ENCODE data around the gene IFNLR1. TPM values are rescaled to one million over a fixed set of nuclear protein-coding genes. Genes with fewer than 3 reads are reported as not detected.

IFNLR1 gene
- total RNA-seq, 4 donors from 2014 or later, result 2.5 to 4.6 (median 3.5) TPM

DNA sequence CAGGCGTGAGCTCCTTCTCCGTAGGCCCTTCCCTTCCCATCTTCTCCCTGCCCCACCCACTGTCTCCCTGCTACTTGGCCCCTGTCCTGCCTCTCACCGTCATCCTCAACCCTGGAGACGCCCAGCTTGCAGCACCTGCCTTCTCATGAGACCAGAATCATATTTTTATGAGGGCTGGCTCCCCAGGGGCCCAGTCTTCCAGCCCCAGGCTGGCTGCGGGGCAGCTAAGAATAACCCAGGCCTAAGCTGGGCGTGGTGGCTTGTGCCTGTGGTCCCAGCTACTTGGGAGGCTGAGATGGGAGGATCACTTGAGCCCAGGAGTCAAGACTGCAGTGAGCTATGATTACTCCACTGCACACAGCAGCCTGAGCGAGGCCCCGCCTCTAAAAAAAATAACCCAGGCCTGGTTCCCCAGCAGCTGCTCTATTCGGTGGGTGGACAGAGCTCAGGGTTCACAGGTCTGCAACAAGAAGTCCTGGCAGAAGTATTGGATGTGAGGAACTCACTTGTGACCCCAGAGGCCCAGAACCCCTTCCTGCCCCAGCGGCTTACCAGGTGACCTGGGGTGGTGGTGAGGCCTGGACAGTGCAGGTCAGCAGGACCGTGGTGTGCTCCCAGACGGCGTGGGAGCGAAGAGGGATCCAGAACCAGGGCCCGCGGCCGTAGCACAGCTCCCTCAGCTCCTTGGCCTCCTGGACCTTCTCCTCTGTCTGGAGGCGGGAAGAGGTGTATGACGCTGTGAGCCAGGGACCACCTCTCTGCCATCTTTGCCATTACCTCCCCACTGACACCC is 81.5 kb downstream of the IFNLR1 start:
- no peaks in the 10 kb centered on the region for H3K27me3 ChIP-seq
- no peak overlapping the region for H3K4me3 ChIP-seq
- DNase-seq, result no peak
- no peaks in the 10 kb centered on the region for H3K36me3 ChIP-seq
- TF ChIP-seq POLR2A (IDR thresholded peaks at IDR 0.05), result no peak
- no peak for TF ChIP-seq CTCF (IDR thresholded peaks at IDR 0.05)
- WGBS, 2 donors, result 68 to 85% methylated on average over 8 to 9 of the region's 19 CpGs
- no peaks in the 10 kb centered on the region for H3K9me3 ChIP-seq
- peaks cover 8 to 47% (median 19%) of the 10 kb centered on the region in 3 donors for H3K4me1 ChIP-seq
- intact Hi-C loops (cut with DNase I), result no loop called here
- no peak overlapping the region for H3K27ac ChIP-seq

GRCh38 chr1:24104854-24105253 is 82.2 kb downstream of the IFNLR1 start:
- TF ChIP-seq POLR2A (IDR thresholded peaks at IDR 0.05), result no peak
- intact Hi-C loops (cut with DNase I), result no loop called here
- no peaks in the 10 kb centered on the region for H3K9me3 ChIP-seq
- H3K4me1 ChIP-seq, result peaks cover 8 to 40% (median 18%) of the 10 kb centered on the region in 3 donors
- H3K27me3 ChIP-seq, result no peaks in the 10 kb centered on the region
- H3K27ac ChIP-seq, result no peak overlapping the region
- DNase-seq, result no peak
- no peak overlapping the region for H3K4me3 ChIP-seq
- WGBS, 2 donors, result 83 to 87% methylated on average over 1 to 3 of the region's 7 CpGs
- H3K36me3 ChIP-seq, result no peaks in the 10 kb centered on the region

Other genes with a start within 250 kb of the IFNLR1 start
- 100 to 1,000 TPM in 1 of 4 donors, 10 to 100 TPM in 3; 42.6 to 123 (median 88.7) TPM for gene PNRC2, start 227.5 kb downstream of the IFNLR1 start, total RNA-seq
- gene SRSF10, start 207.0 kb downstream of the IFNLR1 start, total RNA-seq, result 10 to 100 TPM; 45.1 to 96.1 (median 67.1) TPM
- gene MYOM3, start 75.2 kb downstream of the IFNLR1 start, total RNA-seq, result 1 to 10 TPM in 1 of 4 donors, under 1 TPM in 3; 0.30 to 1.1 (median 0.56) TPM
- 10 to 100 TPM in 2 of 4 donors, 1 to 10 TPM in 2; 3.6 to 16.0 (median 10.5) TPM for gene IL22RA1, start 44.1 kb downstream of the IFNLR1 start, total RNA-seq
- 100 to 1,000 TPM in 2 of 4 donors, 10 to 100 TPM in 2; 77.6 to 179 (median 115) TPM for gene GRHL3, start 132.1 kb upstream of the IFNLR1 start, total RNA-seq
- 1 to 10 TPM; 2.6 to 6.9 (median 5.6) TPM for gene STPG1, start 226.5 kb upstream of the IFNLR1 start, total RNA-seq
- gene NIPAL3, start 228.5 kb upstream of the IFNLR1 start, total RNA-seq, result 10 to 100 TPM; 25.0 to 36.5 (median 31.3) TPM

All from esophagus squamous epithelium (tissue), 5 donors.